ENCODE results near the gene TMEM135. TPM values are rescaled to one million over a fixed set of nuclear protein-coding genes. Genes with fewer than 3 reads are reported as not detected.

The TMEM135 gene
- total and polyA plus RNA-seq, 12 donors: 3.4 to 28.6 (median 16.9) TPM

DNA sequence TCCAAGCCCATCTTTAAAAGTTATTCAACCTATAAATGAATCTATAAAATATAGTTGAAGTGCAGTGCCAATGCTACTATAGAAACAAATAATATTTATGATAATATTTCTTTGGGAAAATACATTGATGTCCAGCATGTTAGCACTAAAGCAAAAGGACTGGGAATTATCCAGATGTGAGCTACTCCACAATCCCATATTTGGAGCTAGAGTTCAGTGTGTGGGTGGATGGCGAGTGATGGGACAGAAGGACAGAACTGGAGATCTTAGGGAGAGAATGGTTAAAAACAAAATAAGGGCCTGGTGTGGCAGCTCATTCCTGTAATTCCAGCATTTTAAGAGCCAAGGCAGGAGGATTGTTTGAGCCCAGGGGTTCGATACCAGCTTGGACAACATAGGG, 216.8 kb downstream of the TMEM135 start:
- Histone ChIP-seq H3K9me3 (no peaks in the 10 kb centered on the region), H3K4me1 (peaks cover 0 to 14% (median 0%) of the 10 kb centered on the region in 9 donors), H3K36me3 (no peaks in the 10 kb centered on the region), H3K27ac (peak overlapping the region in 2 of 10 donors; percentile 9 to 40), H3K4me3 (no peak overlapping the region), H3K27me3 (no peaks in the 10 kb centered on the region)
- TF ChIP-seq, protein P1, sequence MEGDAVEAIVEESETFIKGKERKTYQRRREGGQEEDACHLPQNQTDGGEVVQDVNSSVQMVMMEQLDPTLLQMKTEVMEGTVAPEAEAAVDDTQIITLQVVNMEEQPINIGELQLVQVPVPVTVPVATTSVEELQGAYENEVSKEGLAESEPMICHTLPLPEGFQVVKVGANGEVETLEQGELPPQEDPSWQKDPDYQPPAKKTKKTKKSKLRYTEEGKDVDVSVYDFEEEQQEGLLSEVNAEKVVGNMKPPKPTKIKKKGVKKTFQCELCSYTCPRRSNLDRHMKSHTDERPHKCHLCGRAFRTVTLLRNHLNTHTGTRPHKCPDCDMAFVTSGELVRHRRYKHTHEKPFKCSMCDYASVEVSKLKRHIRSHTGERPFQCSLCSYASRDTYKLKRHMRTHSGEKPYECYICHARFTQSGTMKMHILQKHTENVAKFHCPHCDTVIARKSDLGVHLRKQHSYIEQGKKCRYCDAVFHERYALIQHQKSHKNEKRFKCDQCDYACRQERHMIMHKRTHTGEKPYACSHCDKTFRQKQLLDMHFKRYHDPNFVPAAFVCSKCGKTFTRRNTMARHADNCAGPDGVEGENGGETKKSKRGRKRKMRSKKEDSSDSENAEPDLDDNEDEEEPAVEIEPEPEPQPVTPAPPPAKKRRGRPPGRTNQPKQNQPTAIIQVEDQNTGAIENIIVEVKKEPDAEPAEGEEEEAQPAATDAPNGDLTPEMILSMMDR (IDR thresholded peaks at IDR 0.05): no peak
- intact Hi-C loops (cut with DNase I): no loop called here
- DNase-seq (peak in 1 of 2 donors; percentile 11), ATAC-seq (peak in 2 of 8 donors; percentile 37 to 52)
- WGBS, 2 donors: 83 to 88% methylated on average over 2 of the region's 2 CpGs

DNA sequence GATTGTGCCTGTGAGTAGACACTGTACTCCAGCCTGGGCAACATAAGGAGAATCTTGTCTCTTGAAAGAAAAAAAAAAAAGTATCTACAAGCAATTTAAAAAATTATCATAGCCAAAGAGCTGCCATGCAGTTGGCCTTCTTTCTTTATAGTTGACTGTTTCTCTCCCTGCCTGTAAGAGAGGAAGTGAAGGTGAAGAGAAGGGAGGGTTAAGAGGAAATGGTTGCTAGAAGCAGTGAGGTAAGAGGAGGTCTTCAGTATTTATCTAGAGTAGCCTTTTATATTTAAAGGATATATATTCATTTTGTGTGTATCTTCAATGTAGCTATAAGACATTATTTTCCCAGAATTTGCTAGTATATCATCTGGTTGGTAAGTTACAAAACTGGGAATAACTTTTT, 217.9 kb downstream of the TMEM135 start:
- ATAC-seq (no peak), DNase-seq (no peak)
- TF ChIP-seq, protein P1 (IDR thresholded peaks at IDR 0.05): no peak
- H3K9me3 ChIP-seq: no peaks in the 10 kb centered on the region
- no peak overlapping the region for H3K4me3 ChIP-seq
- no peak overlapping the region for H3K27ac ChIP-seq
- no peaks in the 10 kb centered on the region for H3K27me3 ChIP-seq
- H3K36me3 ChIP-seq: no peaks in the 10 kb centered on the region
- intact Hi-C loops (cut with DNase I): no loop called here
- peaks cover 0 to 25% (median 7%) of the 10 kb centered on the region in 9 donors for H3K4me1 ChIP-seq

DNA sequence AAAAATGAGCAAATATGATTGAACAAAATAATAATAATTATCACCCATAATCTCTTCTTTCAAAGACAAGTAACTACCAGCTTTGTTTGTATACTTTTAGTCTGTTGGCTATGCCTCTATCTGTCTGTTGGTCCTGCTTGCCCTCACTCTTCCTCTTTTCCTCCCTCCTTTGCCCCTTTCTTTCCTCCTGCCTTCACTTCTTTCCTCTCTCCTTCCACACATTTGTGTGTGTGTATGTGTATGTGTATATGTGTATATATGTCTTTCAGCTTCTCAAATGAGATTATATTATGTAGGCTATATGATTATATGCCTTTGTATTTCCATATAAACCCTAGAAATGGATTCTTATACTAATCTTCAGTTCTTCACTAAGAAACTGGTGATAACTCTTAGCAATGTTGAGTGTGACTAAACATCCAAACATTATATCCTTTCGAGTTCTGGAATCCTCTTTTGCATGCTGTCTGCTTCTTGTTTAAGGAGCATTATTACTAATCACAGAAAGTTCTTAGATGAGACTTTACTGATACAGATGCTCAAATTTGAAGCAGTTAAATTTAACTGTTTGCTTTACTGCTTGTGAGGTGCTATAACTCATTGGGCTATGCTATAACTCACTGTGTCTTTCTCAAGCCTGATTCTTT, 219.1 kb downstream of the TMEM135 start:
- WGBS, 2 donors: 47 to 93% methylated on average over 1 of the region's 1 CpG
- no peak overlapping the region for H3K27ac ChIP-seq
- no peak overlapping the region for H3K4me3 ChIP-seq
- ATAC-seq (no peak), DNase-seq (no peak)
- TF ChIP-seq, protein P1 (IDR thresholded peaks at IDR 0.05): no peak
- intact Hi-C loops (cut with DNase I): no loop called here
- no peaks in the 10 kb centered on the region for H3K27me3 ChIP-seq
- no peaks in the 10 kb centered on the region for H3K36me3 ChIP-seq
- H3K9me3 ChIP-seq: no peaks in the 10 kb centered on the region
- H3K4me1 ChIP-seq: peaks cover 0 to 31% (median 12%) of the 10 kb centered on the region in 9 donors

DNA sequence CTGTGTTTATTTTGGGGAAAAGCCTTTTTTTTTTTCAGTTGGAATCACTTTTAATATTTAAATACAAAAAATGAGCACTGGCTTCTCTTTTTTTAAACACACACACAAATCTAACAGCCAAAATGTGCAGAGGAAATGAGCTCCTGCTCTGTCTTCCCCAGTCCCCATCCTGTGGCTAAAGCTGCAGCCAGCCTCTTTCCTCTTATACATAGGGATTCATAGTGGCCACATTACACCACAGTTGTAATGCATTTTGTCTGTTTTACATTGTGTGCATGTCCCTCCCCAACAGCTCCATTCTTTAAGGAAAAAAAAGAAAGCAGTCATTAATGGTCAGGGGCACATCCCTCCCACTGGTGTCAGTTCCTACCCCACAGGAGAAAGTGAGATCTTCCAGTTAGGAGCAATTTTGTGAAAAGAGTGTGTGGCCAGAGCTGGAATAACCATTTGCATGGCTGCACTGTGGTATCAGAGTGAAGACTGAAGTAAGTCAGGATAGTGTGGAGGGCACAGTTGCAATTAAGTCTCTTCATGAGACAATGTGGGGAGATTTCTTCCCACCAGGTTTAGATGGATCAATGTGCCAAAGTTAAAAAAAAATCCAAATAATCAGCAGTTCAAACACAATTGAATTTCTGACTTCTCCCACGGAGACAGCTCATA, 220.6 kb downstream of the TMEM135 start:
- intact Hi-C loops (cut with DNase I): no loop called here
- Histone ChIP-seq H3K27me3 (no peaks in the 10 kb centered on the region), H3K36me3 (no peaks in the 10 kb centered on the region), H3K27ac (peak overlapping the region in 1 of 10 donors; percentile 13), H3K9me3 (no peaks in the 10 kb centered on the region), H3K4me1 (peaks cover 0 to 31% (median 12%) of the 10 kb centered on the region in 9 donors), H3K4me3 (no peak overlapping the region)
- TF ChIP-seq, protein P1 (IDR thresholded peaks at IDR 0.05): no peak
- ATAC-seq: no peak
- DNase-seq: no peak
- WGBS, 2 donors: 32 to 33% methylated on average over 1 of the region's 1 CpG
